HG02763 (cell line): ENCODE measurements around the gene RNU6-8.

ENCODE experiments used
- ATAC-seq: cut with Tn5 transposase; IDR thresholded peaks from one replicate; pipeline ENCODE4 v1.9.1; 2021; ENCODE audit warnings: mild to moderate bottlenecking, moderate library complexity; ENCODE audit not compliant: unreplicated experiment

The RNU6-8 gene

DNA sequence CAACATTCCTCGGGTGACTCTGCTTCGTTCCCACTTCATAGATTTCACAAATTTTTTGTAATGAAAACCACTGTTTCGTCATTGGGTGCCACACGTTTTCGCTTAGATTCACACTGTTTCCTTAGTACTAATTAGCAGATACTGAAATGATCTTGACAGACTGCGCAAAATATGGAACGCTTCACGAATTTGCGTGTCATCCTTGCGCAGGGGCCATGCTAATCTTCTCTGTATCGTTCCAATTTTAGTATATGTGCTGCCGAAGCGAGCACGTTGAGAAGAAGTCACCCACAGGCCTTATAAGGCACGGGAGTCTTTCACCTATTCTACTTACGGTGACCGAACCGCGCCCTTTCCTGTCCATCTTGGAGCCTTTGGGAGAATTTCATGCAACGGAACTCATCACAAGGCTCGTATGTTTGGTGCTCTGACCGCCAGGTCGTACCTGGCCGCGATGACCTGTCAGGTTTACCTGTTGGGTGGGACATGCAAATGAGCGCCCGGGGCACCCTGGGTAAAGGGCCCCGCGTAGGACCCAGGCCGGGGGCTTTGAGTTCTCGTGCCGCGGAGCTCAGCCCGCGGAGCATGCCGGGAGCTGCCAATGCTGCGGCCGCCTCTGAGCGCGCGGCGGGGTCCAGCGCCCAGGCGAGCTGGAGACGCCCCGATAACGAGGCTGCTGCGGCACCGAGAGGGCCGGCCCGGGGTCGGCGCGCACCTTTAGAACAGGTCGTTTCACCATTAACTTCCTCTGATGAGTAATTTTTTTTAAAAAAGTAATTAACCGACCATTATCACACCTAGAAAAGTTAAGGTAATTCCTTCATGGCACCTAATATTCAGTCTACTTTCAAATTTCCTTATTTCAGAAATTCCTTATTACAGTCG is at the start of gene RNU6-8:
RNU6-8 (minus strand) TSS at position 272 of the 885 bp plus-strand sequence.
- ATAC-seq: peak; percentile 66

GRCh38 chr14:32252030-32252670 is 49.1 kb upstream of the RNU6-8 start:
- ATAC-seq: peak; percentile 81

GRCh38 chr14:32251530-32251929 is 48.5 kb upstream of the RNU6-8 start:
- no peak for ATAC-seq

GRCh38 chr14:32250681-32251080 is 47.6 kb upstream of the RNU6-8 start:
- ATAC-seq: no peak

DNA sequence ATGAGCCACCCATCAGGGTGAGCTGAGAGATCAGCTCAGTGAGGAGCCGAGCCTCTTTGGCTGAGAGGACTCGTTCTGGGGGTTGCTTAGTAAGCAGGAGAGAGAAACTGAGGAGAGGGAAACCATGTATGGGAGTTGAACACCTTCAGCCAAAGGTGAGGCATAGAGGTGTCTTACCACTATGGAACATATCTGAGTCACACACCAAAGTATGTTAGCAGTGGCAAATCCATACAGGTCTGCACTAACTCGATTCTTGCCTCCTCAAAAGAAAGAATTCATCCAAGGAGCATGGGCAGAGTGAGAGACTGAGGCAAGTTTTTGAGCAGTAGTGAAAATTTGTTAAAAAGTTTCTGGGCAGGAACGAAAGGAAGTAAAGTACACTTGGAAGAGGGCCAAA is 46.7 kb upstream of the RNU6-8 start:
- no peak for ATAC-seq

DNA sequence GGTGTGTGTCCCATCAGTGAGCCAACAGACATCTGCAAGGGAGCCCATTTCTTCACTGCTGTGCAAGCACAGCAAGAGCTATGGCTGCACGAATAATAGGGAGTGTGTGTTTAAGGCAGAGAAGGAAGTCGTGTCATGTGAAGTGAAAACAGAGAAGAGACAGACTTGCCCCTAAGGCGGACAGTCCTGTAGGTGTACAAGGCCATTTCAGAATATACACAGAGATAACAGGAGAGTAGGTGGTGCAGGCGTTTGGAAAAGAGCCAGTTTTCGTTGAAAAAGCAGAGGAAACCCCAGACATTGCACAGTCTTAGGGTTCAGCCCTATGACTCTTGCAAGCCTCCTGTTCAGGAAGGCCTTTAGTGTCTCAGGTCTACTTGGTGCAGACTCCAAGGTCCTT is 46.3 kb upstream of the RNU6-8 start:
- no peak for ATAC-seq

DNA sequence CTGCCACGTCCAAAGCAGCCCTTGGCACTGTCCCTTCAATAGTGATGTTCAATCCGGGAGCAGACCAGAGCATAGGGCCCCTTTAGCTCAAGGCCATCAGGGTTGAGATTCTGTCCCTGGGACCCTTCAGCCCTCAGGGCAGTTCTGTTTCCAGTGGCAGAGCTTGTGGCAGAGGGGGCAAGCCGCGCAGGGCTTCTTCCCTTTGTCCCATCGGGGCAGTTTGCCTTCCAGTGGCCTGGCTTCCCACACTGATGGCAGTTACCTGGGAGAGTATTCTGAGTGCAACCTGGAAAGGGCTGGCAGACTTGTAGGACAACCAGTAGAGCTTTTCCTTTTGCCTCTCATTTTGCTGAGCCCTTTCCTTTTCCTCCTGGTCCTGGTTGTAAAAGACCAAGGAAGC is 43.7 kb upstream of the RNU6-8 start:
- no peak for ATAC-seq

GRCh38 chr14:32244404-32244803 is 41.3 kb upstream of the RNU6-8 start:
- ATAC-seq: no peak

DNA sequence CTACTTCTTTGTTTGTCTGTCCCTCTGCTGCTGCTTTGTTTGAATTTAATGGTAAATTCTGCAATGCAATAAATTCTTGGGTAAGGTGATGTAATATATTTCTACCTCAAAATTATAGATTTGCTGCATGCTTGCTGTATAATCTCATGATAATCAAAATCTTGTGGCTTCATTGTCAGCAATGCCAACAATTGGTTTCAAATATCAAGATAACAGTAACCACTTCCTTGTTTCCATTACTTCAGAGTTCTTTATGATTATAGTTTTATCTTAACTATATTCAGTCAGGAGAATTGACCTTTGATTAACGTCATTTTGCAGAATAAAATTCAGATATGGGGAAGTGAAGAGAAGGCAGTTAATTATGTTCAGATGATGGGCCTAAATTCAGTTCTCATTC is 30.2 kb upstream of the RNU6-8 start:
- no peak for ATAC-seq

GRCh38 chr14:32232481-32232880 is 29.4 kb upstream of the RNU6-8 start:
- no peak for ATAC-seq

GRCh38 chr14:32230695-32231280 is 27.7 kb upstream of the RNU6-8 start:
- no peak for ATAC-seq

DNA sequence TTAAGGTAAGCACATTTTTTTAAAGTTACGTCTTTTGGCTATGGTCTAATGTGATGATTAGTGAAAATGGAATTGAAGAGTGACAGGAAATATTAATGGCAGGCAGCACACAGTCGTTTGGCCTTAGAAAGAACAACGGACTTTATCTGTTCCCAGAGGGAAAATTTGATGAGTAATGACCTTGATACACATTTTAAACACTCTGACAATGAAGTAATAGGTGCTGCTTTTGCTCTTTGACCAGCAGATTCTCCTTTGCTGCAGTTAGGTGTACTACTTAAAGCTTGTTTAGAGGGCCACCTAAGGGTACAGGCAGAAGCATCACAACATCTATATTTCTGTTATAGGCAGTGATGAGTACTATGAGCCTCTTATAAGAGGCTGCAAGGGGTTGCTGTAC is 27.1 kb upstream of the RNU6-8 start:
- ATAC-seq: no peak

- no peak for ATAC-seq
These were observed 23.0 kb upstream of the RNU6-8 start for GRCh38 chr14:32226056-32226455.

DNA sequence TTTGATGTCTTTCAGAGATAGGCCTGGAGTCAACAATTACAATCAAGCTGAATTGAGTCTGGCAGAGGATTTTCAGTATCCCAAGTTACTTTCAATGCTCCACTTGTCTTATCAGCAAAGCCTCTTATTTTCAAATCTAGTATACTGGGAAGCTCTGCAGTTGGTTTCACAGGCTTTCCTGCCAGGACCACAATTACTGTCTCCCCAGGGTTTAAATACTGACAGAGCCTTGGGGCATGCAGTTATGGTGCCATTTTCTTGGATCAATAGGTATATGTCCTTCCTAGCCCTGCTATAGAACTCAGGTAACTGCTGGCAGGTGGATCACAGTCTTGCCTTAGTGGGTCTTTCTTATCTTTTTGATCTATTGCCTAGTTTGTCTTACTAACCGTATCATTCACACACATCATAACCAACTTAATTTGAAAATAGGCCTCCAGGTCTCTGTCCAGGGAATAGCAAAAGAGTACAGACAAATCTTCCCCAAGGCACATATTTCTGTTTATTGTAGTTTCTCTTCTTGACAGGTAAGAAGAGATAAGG is 22.4 kb upstream of the RNU6-8 start:
- ATAC-seq: no peak

DNA sequence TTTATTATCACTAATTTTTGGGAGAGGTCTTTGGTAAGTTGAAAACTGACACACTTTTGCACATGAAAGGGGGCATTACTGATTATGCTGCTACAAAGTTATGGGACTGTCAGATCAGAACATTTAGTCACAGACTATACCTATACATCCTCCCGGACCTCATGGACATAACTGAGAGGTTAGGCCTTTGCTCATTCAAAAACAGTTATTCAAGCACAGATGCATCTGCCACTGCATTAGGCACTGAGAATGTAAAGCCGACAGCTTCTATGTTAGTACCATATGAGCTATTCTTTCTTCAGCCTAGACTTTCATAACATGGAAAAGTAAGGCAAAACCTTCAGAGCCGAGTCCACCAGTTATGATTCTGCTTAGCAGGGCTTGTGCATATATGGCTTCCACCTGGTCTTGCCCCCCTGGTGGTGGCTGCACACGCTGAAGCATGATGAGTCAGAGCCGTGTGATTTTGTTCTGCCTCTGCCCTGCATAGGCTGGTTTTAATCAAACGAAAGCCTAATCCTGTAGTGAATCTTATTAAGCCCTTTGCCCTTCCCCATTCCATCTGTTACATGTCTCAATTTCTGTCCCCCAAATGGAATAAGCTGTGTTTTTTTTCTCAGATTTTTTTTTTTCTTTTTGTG is 21.8 kb upstream of the RNU6-8 start:
- no peak for ATAC-seq

GRCh38 chr14:32217301-32217700 is 14.2 kb upstream of the RNU6-8 start:
- no peak for ATAC-seq

DNA sequence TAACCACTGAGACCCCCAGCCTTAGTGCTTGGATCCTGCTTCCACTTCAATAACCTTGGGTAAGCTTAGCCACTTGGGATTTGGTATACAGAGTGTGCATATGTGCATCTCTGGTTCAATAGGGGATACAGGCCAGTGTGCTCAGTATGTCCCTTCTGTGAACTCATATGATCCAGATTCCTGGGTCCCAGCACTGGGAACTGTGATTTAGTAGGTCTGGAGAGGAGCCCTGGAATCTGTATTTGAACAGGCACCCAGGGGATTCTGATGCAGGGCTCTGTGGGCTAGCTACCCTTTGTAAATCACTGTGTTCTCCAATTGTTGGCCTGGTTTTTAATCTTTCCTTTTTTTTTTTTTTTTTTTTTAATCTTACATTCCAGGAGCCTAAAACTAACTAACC is 9.8 kb upstream of the RNU6-8 start:
- no peak for ATAC-seq

DNA sequence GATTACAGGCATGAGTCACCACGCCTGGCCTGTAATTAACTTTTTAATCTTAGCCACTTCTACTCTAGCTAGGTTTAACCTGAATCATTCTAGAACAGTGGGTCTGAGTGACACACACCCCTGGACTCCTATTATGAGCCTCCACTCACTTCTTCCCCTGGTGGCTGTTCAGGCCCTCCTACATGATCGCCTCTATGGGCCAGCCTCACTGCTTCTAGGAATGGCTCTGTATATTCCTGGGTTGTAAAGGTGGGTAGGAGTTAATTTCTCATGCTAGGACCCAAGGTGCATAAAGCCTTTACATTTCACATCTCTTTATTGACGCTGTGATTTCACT is 8.0 kb upstream of the RNU6-8 start:
- no peak for ATAC-seq

GRCh38 chr14:32209471-32209870 is 6.4 kb upstream of the RNU6-8 start:
- no peak for ATAC-seq

DNA sequence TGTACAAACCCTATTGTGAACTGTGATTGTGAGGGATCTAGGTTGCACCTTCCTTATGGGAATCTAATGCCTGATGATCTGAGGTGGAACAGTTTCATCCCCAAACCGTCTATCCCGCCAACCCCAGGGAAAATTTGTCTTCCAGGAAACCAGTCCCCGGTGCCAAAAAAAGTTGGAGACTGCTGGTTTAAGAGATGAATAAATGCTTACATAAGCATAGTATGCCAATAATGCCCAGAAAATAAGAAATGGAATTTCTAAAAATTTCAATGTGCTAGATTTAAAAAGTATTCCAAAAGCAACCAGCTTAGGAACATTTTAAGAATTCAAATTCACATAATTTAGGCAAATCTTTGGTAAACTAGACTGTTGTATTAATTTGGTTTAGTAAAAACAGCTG is 5.4 kb upstream of the RNU6-8 start:
- no peak for ATAC-seq

DNA sequence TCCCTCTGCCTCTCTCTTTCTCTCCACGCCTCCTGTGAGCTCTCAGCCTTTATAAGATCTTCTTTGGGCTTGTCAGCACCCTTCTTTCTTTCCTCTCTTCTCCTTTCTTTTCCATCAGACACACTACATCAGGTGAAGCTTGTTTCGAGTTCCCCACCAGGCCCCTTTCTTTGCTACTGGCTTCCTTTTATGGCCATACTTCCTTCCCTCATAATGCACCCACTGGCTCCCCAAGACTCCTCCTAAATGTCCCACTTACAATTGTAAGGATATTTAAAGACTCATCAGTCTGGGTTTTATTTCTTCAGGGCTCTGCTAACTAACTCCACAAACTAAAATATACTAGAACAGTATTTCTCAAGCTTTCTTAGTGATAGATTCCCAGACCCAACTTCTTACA is 3.5 kb upstream of the RNU6-8 start:
- no peak for ATAC-seq
